Germinal center (tissue), 1 donor: Measurements from ENCODE around the gene C1orf174.

Experiments
- DNase-seq: peaks from one replicate; pipeline ENCODE4 v3.0.0; 2012; ENCODE audit warnings: mixed read lengths, low spot score

C1orf174 gene

DNA sequence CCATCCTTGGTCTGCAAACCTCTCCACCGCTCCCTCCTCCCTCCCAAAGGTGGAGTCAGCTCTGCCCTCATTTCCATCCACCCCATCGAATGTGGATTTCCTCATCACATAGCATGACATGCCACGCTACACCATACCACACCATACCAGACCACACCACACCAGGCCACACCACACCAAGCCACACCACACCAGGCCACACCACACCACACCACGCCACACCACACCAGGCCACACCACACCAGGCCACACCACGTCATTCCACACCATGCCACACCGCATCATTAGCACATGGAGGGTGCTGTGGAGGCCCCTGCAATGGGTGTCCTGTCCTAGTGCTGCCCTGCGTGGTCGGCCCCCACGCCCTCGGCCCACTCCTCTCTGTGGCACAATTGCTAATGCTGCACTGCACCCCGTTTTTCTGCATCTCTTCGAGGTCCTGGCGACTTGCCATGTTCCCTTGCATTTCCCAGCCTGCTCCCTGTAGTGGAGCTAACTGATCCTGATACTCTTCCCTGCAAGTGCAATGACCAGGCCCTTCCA, 31.5 kb downstream of the C1orf174 start:
- no peak for DNase-seq

DNA sequence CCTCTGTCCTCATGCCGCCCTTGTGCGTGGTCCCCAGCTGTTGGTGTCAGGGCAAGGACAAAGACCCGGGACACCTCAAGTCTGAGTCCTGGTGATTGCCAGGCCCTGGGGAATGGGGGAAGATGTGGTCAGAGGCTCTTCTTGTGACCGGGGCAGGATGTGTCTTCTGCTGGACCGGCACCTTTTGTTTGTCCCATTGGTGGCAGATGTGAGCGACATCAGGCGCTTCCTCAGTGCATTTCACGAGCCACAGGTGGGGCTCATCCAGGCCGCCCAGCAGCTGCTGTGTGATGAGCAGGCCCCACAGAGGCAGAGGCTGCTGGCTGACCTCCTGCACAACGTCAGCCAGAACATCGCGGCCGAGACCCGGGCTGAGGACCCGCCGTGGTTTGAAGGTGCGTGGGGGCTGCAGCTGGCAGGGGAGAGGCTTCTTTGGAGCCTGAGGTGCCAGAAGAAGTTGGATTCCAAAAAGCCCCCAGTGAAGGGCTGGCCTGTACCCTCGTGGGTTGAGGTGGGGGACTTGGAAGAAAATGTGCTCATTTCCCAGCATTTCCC, 34.4 kb downstream of the C1orf174 start:
- DNase-seq, result no peak

DNA sequence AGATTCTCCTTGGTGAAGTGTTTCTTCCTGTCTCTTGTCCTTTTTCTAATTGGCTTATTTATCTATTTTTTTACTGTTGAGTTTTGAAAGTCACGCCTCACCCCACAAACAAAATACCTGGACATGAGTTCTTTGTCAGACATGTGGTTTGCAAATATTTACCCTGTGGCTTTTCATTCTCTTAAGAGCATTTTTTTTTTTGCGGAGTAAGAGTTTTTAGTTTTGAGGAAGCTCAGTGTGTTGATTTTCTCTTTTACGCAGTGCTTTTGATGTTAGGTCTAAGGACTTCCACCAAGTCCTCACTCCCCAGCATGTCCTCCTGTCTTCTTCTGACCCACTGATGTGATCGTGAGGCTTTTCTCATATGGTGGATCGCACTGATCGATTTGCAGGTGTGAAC, 35.2 kb downstream of the C1orf174 start:
- DNase-seq, result no peak

DNA sequence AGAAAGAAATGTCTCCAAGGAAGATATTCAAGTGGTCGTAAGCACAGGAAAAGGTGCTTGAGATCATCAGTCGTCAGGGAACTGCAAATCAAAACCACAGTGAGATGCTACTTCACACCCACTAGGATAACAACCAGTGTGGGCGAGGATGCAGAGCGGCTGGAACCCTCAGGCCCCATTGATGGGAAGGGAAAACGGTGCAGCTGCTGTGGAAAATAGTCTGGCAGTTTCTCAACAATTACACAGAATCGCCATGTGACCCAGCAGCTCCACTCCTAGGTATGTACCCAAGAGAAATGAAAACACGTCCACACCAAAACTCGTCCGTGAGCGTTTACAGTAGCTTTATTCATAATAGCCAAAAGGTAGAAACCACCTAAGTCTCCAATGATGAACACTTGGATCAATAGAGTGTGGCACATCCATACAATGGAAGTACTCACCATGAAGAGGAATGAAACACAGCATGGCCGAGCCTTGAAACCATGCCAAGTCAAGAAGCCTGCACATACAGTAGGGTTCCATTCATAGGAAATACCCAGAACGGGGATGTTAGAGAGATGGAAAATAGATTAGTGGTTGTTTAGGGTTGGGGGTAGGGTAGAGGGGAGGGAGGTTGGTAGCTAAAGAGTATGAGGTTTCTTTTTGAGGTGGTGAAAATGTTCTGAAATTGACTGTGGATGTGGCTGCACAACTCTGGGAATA, 36.7 kb downstream of the C1orf174 start:
- no peak for DNase-seq

DNA sequence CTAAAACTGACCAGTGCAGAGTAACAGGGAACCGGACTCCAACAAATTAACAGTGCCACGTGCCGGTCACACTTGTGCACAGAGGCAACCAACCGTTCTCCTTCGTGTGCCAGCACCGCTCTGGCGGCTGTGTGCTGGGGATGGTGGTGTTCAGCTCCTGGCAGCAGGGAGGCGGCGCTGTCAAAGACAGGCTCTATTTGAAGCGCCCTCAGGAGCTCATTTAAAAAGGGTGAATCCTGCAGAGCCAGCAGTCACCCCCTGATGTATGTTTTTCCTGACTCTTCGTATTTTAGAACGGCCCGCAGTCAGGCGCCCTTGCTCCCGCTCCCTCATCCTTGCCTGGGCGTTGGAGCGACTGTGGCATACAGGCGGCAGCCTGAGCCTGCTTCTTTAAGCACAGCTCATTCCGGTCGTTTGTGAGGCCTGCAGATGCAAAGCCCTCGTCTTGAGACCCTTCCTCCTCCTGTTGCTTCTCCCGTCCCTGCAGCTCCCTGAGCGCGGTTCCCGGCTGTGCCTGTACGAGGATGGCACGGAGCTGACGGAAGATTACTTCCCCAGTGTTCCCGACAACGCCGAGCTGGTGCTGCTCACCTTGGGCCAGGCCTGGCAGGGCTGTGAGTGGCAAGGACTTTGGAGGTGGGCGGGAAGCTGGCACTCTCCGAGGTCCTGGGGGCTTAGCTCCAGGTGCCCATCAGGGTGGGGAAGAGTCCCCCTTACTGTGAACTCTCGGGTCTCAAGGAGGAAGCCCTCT, 41.7 kb downstream of the C1orf174 start:
- DNase-seq, result no peak

DNA sequence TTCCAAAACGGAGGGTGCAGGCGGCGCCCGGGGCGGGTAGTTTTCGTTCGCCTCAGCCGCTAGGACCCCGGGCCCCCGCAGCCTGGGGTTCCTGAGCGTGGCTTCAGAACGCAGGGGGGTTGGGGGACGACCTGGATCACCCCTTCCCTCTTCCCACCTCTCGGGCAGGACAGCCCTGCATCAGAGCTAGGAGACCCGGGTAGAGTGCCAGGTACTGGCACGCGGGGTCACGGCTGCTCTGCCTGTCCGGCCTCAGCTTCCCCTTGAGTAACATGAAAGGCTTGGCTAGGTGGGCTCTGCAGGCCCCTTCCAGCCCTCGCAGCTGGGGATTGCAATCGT, 42.3 kb downstream of the C1orf174 start:
- DNase-seq, result no peak

DNA sequence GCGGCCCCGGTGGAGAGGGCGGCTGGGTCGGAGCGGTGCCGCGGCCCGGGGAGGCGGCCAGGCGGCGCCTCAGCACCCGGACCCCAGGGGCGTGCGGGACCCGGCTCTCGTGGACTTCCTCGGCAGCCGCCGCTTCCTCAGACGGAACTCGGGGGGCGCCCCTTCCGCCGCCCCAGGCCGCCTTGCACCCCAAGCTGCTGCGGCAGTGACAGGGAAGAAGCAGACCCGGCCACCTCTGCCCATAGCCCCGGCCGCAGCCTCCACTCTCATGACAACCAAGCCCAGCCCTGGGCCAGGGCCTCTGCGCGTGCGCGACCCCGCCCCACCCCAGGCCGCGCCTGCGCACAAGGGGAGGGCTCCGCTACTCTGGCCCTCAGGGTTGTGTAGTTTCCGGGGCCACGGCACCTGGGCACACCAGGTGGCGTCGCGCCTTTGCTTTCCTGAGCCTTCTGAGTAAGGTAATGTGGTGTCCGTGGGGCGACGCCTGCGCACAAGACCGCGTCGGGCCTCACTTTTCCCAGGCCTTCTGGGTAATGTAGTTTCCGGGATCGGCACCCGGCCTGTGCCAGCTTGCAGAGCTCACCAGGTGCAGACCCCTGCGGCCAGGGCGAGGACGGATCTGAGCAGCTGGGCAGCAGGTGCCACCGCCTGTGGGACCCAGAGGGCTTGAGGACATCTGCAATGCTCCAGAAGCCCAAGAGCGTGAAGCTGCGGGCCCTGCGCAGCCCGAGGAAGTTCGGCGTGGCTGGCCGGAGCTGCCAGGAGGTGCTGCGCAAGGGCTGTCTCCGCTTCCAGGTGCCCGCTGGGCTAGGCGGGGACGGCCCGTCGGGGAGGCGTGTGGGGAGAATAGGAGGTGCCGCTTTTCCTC, 42.9 kb downstream of the C1orf174 start, which contains the start of the genes CEP104 and DFFB:
CEP104 (minus strand) TSS at position 289 of the 868 bp plus-strand sequence. CDS start 4,804 bp downstream, outside the sequence.
DFFB (plus strand) TSS at position 554 of the 868 bp plus-strand sequence; CDS start at position 682, 128 bp downstream.
- DNase-seq, result peak; percentile 100

DNA sequence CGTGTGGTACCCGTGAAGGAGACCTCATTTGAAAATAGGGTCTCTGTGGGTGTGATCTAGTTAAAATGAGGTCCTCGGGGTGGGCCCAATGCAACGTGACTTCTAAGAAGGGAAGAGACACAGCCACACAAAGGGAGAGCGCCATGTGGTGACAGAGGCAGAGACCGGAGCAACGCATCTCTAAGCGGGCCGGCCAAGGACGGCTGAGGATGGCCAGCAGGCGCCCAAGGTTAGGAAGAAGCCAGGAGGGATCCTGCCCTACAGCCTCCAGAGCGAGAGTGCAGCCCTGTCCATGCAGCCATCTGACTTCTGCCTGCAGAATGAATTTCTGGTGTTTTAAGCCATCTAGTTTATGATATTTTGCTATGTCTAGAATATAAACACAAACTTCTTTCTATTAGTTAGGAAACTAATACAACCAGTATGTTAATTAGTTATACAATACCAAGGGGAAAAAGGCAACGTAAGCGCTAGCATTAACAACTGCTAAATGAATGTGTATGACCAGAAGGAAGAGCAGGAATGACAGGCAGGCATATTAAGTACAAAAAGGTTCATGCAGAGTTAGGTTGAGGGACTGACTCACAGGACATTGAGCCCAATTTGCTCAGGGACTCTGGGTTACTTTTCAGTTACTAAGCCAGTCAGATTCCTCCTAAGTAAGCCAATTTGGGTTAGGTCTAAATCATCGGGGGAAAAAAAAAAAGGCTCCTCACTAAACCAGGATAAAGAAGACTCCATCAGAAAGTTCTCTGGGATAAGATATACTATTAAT, 47.2 kb downstream of the C1orf174 start:
- DNase-seq, result no peak

DNA sequence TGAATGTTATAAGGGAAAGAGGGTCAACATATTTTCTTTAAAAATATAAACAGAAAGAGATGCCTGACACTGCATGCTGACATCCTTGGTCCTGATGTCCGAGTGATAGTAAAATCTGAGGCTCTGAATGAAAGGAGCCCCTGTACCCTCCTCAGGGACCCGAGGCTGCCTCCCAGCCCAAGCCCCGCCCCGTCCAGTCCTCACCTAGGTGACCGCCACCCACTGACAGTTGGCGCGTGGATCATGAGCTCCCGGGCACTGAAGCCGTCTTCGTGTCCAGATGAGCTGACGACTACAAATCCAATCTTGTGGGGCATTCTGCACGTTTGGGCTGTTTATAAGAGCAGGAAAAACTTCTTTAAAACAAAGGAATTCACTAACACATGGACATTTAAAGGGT, 48.0 kb downstream of the C1orf174 start:
- DNase-seq, result no peak

DNA sequence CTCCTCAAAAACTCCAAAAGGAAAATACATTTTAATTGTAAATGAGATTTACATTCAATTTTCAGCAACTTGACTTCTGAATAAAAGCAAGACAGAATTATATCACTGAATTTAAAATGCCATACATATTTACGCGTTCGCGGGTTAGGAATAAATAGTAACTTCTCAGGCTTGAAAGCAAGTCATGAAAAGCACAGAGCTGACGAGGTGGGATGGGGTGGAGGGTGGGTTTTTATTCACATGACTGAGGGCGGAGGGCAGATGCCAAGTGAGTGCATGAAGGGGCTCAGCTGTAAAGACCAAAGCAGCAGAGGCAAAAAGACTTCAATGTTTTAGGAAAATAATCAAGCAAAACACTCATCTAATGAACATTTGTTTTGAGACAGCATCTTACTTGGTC, 48.8 kb downstream of the C1orf174 start:
- DNase-seq, result no peak

DNA sequence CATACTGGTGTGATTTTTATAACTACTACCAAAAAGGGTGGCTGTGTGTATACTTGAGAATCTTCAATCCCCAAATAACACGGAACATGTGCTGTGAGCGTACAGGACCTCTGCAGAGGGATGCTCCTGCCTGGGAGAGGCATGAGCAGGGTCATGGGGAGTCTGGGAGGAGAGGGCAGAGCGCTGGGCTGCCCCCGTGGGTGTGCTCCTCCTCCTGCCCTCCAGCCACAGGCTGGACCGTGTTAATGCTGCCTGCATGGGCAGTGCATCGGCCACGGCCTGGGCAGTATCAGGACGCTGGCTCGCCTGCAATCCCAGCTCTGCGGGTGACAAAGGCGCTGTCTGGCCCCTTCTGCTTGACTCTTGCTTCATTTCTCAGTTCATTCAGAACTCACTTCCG, 49.2 kb downstream of the C1orf174 start:
- no peak for DNase-seq

DNA sequence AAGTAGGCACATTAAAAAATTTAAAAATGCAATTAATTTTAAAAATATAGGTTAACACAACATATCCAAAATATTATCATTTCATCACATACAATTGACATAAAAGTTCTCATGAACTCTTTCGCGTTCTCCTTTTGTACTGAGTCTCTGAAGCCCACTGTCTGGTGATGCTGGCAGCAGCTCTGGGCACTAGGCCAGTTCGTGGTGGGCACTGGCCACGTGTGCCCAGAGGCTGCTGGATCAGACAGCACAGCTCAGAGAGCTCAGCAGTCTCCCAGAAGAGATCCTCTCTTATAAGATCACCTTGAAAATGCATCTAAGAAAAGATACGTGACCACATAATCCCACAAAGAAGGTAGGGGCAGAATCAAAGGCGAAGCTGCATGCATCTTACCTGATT, 53.0 kb downstream of the C1orf174 start:
- DNase-seq, result no peak

DNA sequence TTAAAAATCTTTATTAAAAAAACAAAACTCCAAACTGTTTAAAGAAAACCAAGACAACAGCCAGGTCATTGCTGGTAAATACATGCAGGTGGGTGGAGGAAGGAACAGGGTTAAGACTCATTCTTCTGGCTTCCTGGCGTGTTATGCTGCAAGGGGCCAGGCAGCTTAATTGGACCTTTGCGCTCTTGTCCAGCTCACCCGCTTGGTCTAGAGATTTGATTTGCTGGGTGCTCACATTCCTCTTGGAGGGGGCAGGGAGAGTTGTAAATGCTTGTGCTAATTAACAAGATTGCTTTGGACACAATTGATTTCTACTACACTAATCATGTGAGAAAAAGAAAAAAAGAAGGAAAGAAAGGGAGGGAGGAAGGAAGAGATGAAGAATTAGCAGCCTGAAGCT, 53.5 kb downstream of the C1orf174 start:
- DNase-seq, result no peak

DNA sequence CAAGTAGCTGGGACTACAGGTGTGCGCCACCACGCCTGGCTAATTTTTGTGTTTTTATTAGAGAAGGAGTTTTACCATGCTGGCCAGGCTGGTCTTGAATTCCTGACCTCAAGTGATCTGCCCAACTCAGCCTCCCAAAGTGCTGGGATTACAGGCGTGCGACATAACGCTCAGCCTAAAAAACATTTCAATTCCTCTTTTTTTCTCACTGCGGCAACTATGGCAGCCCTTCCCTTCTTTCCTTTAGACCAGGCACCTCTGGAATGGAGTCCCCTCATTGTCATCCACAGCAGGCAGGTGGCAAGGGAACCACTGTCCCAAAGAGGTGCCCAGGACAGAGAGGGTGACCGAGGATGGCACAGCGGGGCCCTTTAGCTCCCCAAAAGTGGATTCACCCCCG, 57.2 kb downstream of the C1orf174 start:
- DNase-seq, result no peak

DNA sequence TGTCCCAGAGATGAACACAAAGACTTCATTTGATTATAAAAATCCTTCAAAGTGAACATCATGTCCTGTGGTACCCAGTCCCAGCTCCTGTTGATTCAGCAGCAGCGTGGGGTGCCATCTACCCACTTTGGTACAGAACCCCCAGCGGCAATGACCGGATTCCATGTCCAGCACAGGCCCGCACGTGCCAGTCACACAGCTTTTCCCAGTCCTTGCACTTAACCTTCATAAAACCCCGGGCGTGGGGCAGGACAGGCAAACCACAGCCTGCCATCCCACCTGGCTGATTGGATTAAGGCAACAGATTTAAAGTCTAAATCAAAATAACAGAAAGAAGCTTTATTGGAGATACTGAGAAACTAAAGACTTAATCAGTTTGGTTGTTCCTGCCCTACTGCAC, 58.6 kb downstream of the C1orf174 start:
- DNase-seq, result no peak
